B cell (primary cell): ENCODE data around the gene EDC3. TPM values are rescaled to one million over a fixed set of nuclear protein-coding genes. Genes with fewer than 3 reads are reported as not detected.

Source experiments
- ATAC-seq: fragments of 200-7000 bp; cut with Tn5 transposase; one replicate; pipeline ENCODE4 v1.10.0; 2021; ENCODE audit warnings: low read depth, mild to moderate bottlenecking, moderate number of reproducible peaks, moderate library complexity
- CTCF ChIA-PET: fragments of 350-600 bp; sonication (Branson Sonifier 250); formaldehyde crosslinking; loops from one replicate; lab custom pipeline; 2021; ENCODE audit warnings: antibody characterized with exemption, inconsistent platforms; lab: Charles Lee
- POLR2A ChIA-PET: fragments of 350-600 bp; sonication (Branson Sonifier 250); formaldehyde crosslinking; loops from one replicate; lab custom pipeline; 2021; ENCODE audit warnings: antibody characterized with exemption; lab: Charles Lee
- DNase-seq: peaks from one replicate; pipeline ENCODE4 v3.0.0; 2013
- H2AFZ ChIP-seq: 2 replicates; pipeline ENCODE4 v1.6.1; 2012; ENCODE audit warnings: mild to moderate bottlenecking, low read depth, low read length; ENCODE audit not compliant: insufficient read depth, poor library complexity, severe bottlenecking
- H3K27ac ChIP-seq, 2 donors: 1 replicate in 1 of 2; 2 replicates in 1 of 2; pipeline ENCODE4 v1.5.1; 2012 to 2013; ENCODE audit warnings: low read length in 2 of 2, mild to moderate bottlenecking in 2 of 2, moderate library complexity in 1 of 2
- H3K27me3 ChIP-seq, 4 experiments: fragments of 200-600 bp in 1 of 4; sonication (generic) in 1 of 4; replicated peaks in 1 of 4; 1 replicate in 2 of 4; 2 replicates in 2 of 4; pipeline versions ENCODE4 v1.6.1 to v1.7.0; 2013 to 2016; ENCODE audit warnings: low read length in 3 of 4, mild to moderate bottlenecking in 2 of 4, mixed read lengths in 1 of 4, moderate library complexity in 1 of 4; ENCODE audit not compliant: insufficient read depth in 4 of 4, control insufficient read depth in 3 of 4; ENCODE audit errors: control extremely low read depth in 1 of 4
- H3K36me3 ChIP-seq, 2 experiments: replicated peaks in 1 of 2; 1 replicate in 1 of 2; 2 replicates in 1 of 2; pipeline versions ENCODE4 v1.6.1 to v1.7.1; 2013; ENCODE audit warnings: low read length in 1 of 2; ENCODE audit not compliant: insufficient read depth in 2 of 2, control insufficient read depth in 1 of 2; ENCODE audit errors: control extremely low read depth in 1 of 2, extremely low read depth in 1 of 2
- H3K4me1 ChIP-seq, 2 donors: fragments of 200-600 bp in 1 of 2; sonication (generic) in 1 of 2; 1 replicate in 1 of 2; 2 replicates in 1 of 2; pipeline versions ENCODE4 v1.5.1 to v1.6.1; 2013 to 2017; ENCODE audit warnings: low read length in 2 of 2; ENCODE audit not compliant: control insufficient read depth in 2 of 2, insufficient read depth in 2 of 2
- H3K4me2 ChIP-seq: replicated peaks from 2 replicates; pipeline ENCODE3; 2012; ENCODE audit warnings: mild to moderate bottlenecking, low read depth, low read length; ENCODE audit not compliant: poor library complexity, severe bottlenecking
- H3K4me3 ChIP-seq, 5 experiments: fragments of 200-600 bp in 1 of 5; sonication (generic) in 1 of 5; 1 replicate in 3 of 5; 2 replicates in 2 of 5; pipeline versions ENCODE4 v1.5.1 to v1.7.0; 2011 to 2016; ENCODE audit warnings: low read length in 4 of 5, mild to moderate bottlenecking in 4 of 5, low read depth in 2 of 5, control low read depth in 1 of 5, moderate library complexity in 1 of 5; ENCODE audit not compliant: insufficient read depth in 1 of 5; ENCODE audit errors: control extremely low read depth in 1 of 5, extremely low read depth in 1 of 5
- H3K79me2 ChIP-seq: fragments of 200-600 bp; sonication (generic); one replicate; pipeline ENCODE4 v1.6.0; 2016; ENCODE audit warnings: low read length; ENCODE audit not compliant: control insufficient read depth, insufficient read depth
- H3K9ac ChIP-seq: fragments of 200-600 bp; sonication (generic); 2 replicates; pipeline ENCODE4 v1.6.1; 2017; ENCODE audit warnings: mild to moderate bottlenecking, low read length, moderate library complexity
- H3K9me3 ChIP-seq, 3 donors: one replicate each; pipeline versions ENCODE4 v1.6.1 to v1.7.1; 2013; ENCODE audit warnings: low read length in 2 of 3; ENCODE audit not compliant: control insufficient read depth in 2 of 3, insufficient read depth in 1 of 3; ENCODE audit errors: control extremely low read depth in 1 of 3
- H4K20me1 ChIP-seq: 2 replicates; pipeline ENCODE4 v1.6.0; 2012; ENCODE audit warnings: mild to moderate bottlenecking, low read length; ENCODE audit not compliant: insufficient read depth, control insufficient read depth, poor library complexity, severe bottlenecking
- H3K27ac Mint-ChIP-seq: one replicate; pipeline ENCODE4 v1.8.0; 2021; ENCODE audit warnings: mixed read lengths
- H3K27me3 Mint-ChIP-seq: one replicate; pipeline ENCODE4 v1.8.0; 2021; ENCODE audit warnings: mixed read lengths
- H3K4me1 Mint-ChIP-seq: one replicate; pipeline ENCODE4 v1.8.0; 2021; ENCODE audit warnings: mixed read lengths
- H3K4me3 Mint-ChIP-seq: one replicate; pipeline ENCODE4 v1.8.0; 2021; ENCODE audit warnings: mixed read lengths
- H3K9me3 Mint-ChIP-seq: one replicate; pipeline ENCODE4 v1.8.0; 2022; ENCODE audit warnings: mixed read lengths; ENCODE audit not compliant: insufficient read depth
- EZH2 ChIP-seq: IDR thresholded peaks from 2 replicates; pipeline ENCODE4 v1.6.1; 2012; ENCODE audit warnings: borderline replicate concordance, low read depth, mild to moderate bottlenecking, moderate library complexity, low read length; ENCODE audit not compliant: insufficient read depth, poor library complexity, severe bottlenecking
- WGBS: methylation state at CpG from one replicate; pipeline ENCODE4 v1.1.5; 2013; ENCODE audit warnings: missing lambda C conversion rate; ENCODE audit not compliant: insufficient coverage; 5-methylcytosine and 5-hydroxymethylcytosine counted together
- intact Hi-C: fragments of 100-400 bp; cut with micrococcal nuclease; formaldehyde crosslinking; loops from one replicate; pipeline ENCODE4 v1.10.0; 2022
- polyA plus RNA-seq: library from polyadenylated mRNA; depleted of rRNA; stranded (reverse); fragments of >200 nt; gene quantifications from 2 replicates; pipeline ENCODE4 v1.2.3, GENCODE V29; 2012
- total RNA-seq, 2 donors: library from RNA; stranded (reverse); fragments of 120-200 nt in 1 of 2; gene quantifications; 1 replicate in 1 of 2; 2 replicates in 1 of 2; pipeline versions ENCODE4 v1.2.3 to v1.2.4, GENCODE V29; 2013 to 2022
- TF ChIP-seq, protein P1 (sequence below): fragments of 200-600 bp; IDR thresholded peaks from one replicate; pipeline ENCODE4 v1.8.0; 2022; ENCODE audit warnings: antibody characterized with exemption, mild to moderate bottlenecking

The EDC3 gene
- total and polyA plus RNA-seq, 2 donors (not counting 1 experiment from before 2014, with no cell fraction given) = 16.9 to 55.4 TPM

DNA sequence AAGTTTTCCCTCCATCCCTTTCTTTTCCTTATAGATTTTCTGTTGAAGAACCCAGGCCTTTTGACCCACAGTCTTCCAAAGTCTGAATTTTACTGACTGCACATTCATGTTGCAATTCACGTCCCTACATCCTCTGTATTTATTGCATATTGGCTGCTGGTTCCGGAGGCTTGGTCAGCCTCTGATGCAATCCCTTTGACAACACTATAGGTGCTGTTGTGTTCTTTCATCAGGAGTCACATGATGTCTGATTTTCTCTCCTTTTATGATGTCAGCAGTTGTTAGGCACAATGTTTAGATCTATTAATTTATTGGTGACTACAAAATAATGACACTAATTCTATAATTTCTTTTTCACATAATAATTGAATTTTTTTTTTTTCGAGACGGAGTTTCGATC is 20.8 kb upstream of the EDC3 start:
- no peak overlapping the region for H3K4me3 ChIP-seq
- H3K27me3 ChIP-seq = peaks cover 0 to 2% (median 0%) of the 10 kb centered on the region in 4 experiments
- no peak overlapping the region for H2AFZ ChIP-seq
- ChIA-PET POLR2A (no interaction called here), CTCF (no interaction called here)
- TF ChIP-seq EZH2 = no peak
- TF ChIP-seq, protein P1, sequence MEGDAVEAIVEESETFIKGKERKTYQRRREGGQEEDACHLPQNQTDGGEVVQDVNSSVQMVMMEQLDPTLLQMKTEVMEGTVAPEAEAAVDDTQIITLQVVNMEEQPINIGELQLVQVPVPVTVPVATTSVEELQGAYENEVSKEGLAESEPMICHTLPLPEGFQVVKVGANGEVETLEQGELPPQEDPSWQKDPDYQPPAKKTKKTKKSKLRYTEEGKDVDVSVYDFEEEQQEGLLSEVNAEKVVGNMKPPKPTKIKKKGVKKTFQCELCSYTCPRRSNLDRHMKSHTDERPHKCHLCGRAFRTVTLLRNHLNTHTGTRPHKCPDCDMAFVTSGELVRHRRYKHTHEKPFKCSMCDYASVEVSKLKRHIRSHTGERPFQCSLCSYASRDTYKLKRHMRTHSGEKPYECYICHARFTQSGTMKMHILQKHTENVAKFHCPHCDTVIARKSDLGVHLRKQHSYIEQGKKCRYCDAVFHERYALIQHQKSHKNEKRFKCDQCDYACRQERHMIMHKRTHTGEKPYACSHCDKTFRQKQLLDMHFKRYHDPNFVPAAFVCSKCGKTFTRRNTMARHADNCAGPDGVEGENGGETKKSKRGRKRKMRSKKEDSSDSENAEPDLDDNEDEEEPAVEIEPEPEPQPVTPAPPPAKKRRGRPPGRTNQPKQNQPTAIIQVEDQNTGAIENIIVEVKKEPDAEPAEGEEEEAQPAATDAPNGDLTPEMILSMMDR = no peak
- no peaks in the 10 kb centered on the region for H3K36me3 ChIP-seq
- no peak overlapping the region for H3K4me2 ChIP-seq
- no peak for ATAC-seq
- no peak overlapping the region for H3K9ac ChIP-seq
- intact Hi-C loops = no loop called here
- no peak overlapping the region for H3K27ac ChIP-seq
- Mint-ChIP-seq H3K9me3 (no peaks in the 10 kb centered on the region), H3K4me3 (no peak overlapping the region), H3K27ac (no peak overlapping the region), H3K4me1 (no peaks in the 10 kb centered on the region), H3K27me3 (peaks cover 5% of the 10 kb centered on the region)
- no peak for DNase-seq
- H3K79me2 ChIP-seq = no peaks in the 10 kb centered on the region
- no peaks in the 10 kb centered on the region for H3K4me1 ChIP-seq
- 90% methylated on average over 2 of the region's 5 CpGs for WGBS
- no peaks in the 10 kb centered on the region for H4K20me1 ChIP-seq
- no peaks in the 10 kb centered on the region for H3K9me3 ChIP-seq

DNA sequence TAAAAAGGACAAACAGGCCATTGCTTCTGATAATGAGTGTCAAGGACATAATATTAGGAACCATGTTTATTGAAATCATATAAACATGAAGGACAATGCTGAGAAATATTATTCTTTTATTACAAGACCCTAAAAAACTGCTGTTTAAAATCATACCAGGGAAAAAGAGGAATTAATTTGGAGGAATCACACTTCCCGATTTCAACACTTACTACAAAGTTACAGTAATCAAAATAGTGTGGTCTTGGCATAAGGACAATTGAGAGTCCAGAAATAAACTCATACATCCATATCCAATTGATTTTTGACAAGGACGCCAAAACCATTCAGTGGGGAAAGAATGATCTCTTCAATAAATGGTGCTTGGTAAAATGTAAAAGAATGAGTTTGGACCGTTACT is 16.5 kb upstream of the EDC3 start:
- CTCF ChIA-PET = no interaction called here
- Mint-ChIP-seq H3K4me3 (no peak overlapping the region), H3K9me3 (no peaks in the 10 kb centered on the region), H3K27me3 (peaks cover 22% of the 10 kb centered on the region), H3K4me1 (no peaks in the 10 kb centered on the region), H3K27ac (no peak overlapping the region)
- H3K27me3 ChIP-seq = peaks cover 0 to 12% (median under 1%) of the 10 kb centered on the region in 4 experiments
- H3K4me1 ChIP-seq = no peaks in the 10 kb centered on the region
- H2AFZ ChIP-seq = no peak overlapping the region
- WGBS = no CpG with 5 or more reads among the region's 3 CpGs
- intact Hi-C loops = no loop called here
- ATAC-seq (no peak), DNase-seq (no peak)
- no peaks in the 10 kb centered on the region for H3K36me3 ChIP-seq
- H3K9me3 ChIP-seq = no peaks in the 10 kb centered on the region
- no peaks in the 10 kb centered on the region for H3K79me2 ChIP-seq
- H3K4me3 ChIP-seq = no peak overlapping the region
- H3K9ac ChIP-seq = no peak overlapping the region
- H3K4me2 ChIP-seq = no peak overlapping the region
- TF ChIP-seq, protein P1 = no peak
- no peak for TF ChIP-seq EZH2
- no peak overlapping the region for H3K27ac ChIP-seq
- H4K20me1 ChIP-seq = no peaks in the 10 kb centered on the region
- POLR2A ChIA-PET = no interaction called here
